MM.1S (cell line): Measurements from ENCODE around the gene BTD.

Source experiments
- CTCF ChIP-seq: fragments of 300-600 bp; sonication (generic); IDR thresholded peaks from 2 replicates; pipeline ENCODE4 v1.5.1; 2016; ENCODE audit warnings: antibody characterized with exemption, low read length, mixed read lengths
- EZH2 ChIP-seq: fragments of 300-600 bp; sonication (generic); optimal IDR thresholded peaks from 2 replicates; pipeline ENCODE3; 2017; ENCODE audit warnings: low read depth, mild to moderate bottlenecking, antibody characterized with exemption, low read length, mixed read lengths

DNA sequence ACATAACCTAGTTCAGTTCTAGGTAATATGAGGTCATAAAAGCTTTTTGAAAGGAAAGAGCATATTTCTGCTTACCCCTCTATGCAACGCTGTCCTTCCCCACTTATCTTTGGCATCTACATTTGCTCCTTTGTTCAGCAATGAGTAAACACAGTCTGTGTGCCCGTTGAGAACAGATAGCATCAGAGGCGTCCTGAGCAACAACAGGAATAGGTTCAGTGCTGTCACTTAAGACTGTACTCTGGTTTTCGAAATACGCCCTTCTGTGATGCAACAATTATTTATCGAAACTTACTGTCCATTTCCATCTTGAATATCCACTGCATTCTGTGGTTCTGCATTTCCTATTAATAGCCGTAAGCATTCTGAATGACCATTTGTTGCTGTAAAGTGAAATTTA is 84.4 kb downstream of the BTD start:
- TF ChIP-seq CTCF (no peak), EZH2 (no peak)
